GM06990 (cell line): Measurements from ENCODE around the gene MED4.

Source experiments
- DNase-seq: peaks from one replicate; pipeline ENCODE4 v3.0.0-alpha.2; 2011; ENCODE audit not compliant: insufficient read length; ENCODE audit errors: extremely low read depth
- H3K27me3 ChIP-seq: replicated peaks from 2 replicates; pipeline ENCODE4 v1.6.0; 2011; ENCODE audit warnings: low read length; ENCODE audit not compliant: control insufficient read depth, insufficient read depth
- H3K36me3 ChIP-seq: 2 replicates; pipeline ENCODE4 v1.5.1; 2011; ENCODE audit warnings: low read length; ENCODE audit not compliant: control insufficient read depth, insufficient read depth
- H3K4me3 ChIP-seq: replicated peaks from 2 replicates; pipeline ENCODE4 v1.5.1; 2011; ENCODE audit warnings: low read depth, mild to moderate bottlenecking, control low read depth, low read length
- CTCF ChIP-seq: IDR thresholded peaks from 2 replicates; pipeline ENCODE4 v1.5.1; 2011; ENCODE audit warnings: low read length, control low read depth, mild to moderate bottlenecking, inconsistent platforms; ENCODE audit not compliant: insufficient read depth, poor library complexity, severe bottlenecking

Gene MED4

GRCh38 chr13:48037346-48038173 lies 57.3 kb downstream of the MED4 start, which contains the start of gene NUDT15:
Gene NUDT15, plus strand, starts transcription at chr13:48037726. Its CDS starts 21 bp downstream, at chr13:48037747.
- TF ChIP-seq CTCF: peak; percentile 100
- peaks cover 1% of the 10 kb centered on the region for H3K36me3 ChIP-seq
- no peaks in the 10 kb centered on the region for H3K27me3 ChIP-seq
- H3K4me3 ChIP-seq: peak within 1 kb of the TSS; percentile 87
- peak; percentile 97 for DNase-seq

- Histone ChIP-seq H3K36me3 (no peaks in the 10 kb centered on the region; the same call in 1 of the 2 replicates), H3K4me3 (no peak overlapping the region), H3K27me3 (no peaks in the 10 kb centered on the region)
- no peak for DNase-seq
- TF ChIP-seq CTCF: no peak
These were observed 65.0 kb downstream of the MED4 start for GRCh38 chr13:48029859-48030258.

GRCh38 chr13:48028066-48028465 lies 66.8 kb downstream of the MED4 start:
- no peak for TF ChIP-seq CTCF
- H3K27me3 ChIP-seq: no peaks in the 10 kb centered on the region
- H3K4me3 ChIP-seq: no peak overlapping the region
- DNase-seq: no peak
- H3K36me3 ChIP-seq: no peaks in the 10 kb centered on the region; the same call in 1 of the 2 replicates
